Ishikawa (cell line): ENCODE measurements around the gene RABL3.

Source experiments
- CEBPB ChIP-seq: IDR thresholded peaks from 2 replicates; pipeline ENCODE4 v1.6.1; 2012
- CREB1 ChIP-seq: IDR thresholded peaks from 2 replicates; pipeline ENCODE4 v1.6.1; 2012; ENCODE audit warnings: low read depth
- EGR1 ChIP-seq: IDR thresholded peaks from 2 replicates; pipeline ENCODE4 v1.6.1; 2012
- EP300 ChIP-seq: IDR thresholded peaks from 2 replicates; pipeline ENCODE4 v1.6.1; 2012; ENCODE audit warnings: borderline replicate concordance
- FOXM1 ChIP-seq: IDR thresholded peaks from 2 replicates; pipeline ENCODE4 v1.6.1; 2012; ENCODE audit warnings: low read depth, borderline replicate concordance
- NFIC ChIP-seq: IDR thresholded peaks from 2 replicates; pipeline ENCODE4 v1.6.1; 2012
- RAD21 ChIP-seq: IDR thresholded peaks from 2 replicates; pipeline ENCODE4 v1.6.1; 2012; ENCODE audit warnings: low read depth
- TAF1 ChIP-seq: IDR thresholded peaks from 2 replicates; pipeline ENCODE4 v1.6.1; 2012; ENCODE audit warnings: low read depth, mild to moderate bottlenecking
- TCF12 ChIP-seq: IDR thresholded peaks from 2 replicates; pipeline ENCODE4 v1.6.1; 2012; ENCODE audit warnings: low read depth
- TEAD4 ChIP-seq: IDR thresholded peaks from 2 replicates; pipeline ENCODE4 v1.6.1; 2012
- YY1 ChIP-seq: IDR thresholded peaks from 2 replicates; pipeline ENCODE4 v1.6.1; 2012; ENCODE audit warnings: low read depth
- ZBTB7A ChIP-seq: IDR thresholded peaks from 2 replicates; pipeline ENCODE4 v1.6.1; 2012; ENCODE audit warnings: low read depth
- TF ChIP-seq, protein P1 (sequence below): IDR thresholded peaks from 2 replicates; pipeline ENCODE4 v1.6.1; 2012
- TF ChIP-seq, protein P2 (sequence below): IDR thresholded peaks from 2 replicates; pipeline ENCODE4 v1.6.1; 2012
- TF ChIP-seq, protein P3 (sequence below): IDR thresholded peaks from 2 replicates; pipeline ENCODE4 v1.6.1; 2012; ENCODE audit warnings: low read depth, mild to moderate bottlenecking

RABL3 gene, protein sequence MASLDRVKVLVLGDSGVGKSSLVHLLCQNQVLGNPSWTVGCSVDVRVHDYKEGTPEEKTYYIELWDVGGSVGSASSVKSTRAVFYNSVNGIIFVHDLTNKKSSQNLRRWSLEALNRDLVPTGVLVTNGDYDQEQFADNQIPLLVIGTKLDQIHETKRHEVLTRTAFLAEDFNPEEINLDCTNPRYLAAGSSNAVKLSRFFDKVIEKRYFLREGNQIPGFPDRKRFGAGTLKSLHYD

DNA sequence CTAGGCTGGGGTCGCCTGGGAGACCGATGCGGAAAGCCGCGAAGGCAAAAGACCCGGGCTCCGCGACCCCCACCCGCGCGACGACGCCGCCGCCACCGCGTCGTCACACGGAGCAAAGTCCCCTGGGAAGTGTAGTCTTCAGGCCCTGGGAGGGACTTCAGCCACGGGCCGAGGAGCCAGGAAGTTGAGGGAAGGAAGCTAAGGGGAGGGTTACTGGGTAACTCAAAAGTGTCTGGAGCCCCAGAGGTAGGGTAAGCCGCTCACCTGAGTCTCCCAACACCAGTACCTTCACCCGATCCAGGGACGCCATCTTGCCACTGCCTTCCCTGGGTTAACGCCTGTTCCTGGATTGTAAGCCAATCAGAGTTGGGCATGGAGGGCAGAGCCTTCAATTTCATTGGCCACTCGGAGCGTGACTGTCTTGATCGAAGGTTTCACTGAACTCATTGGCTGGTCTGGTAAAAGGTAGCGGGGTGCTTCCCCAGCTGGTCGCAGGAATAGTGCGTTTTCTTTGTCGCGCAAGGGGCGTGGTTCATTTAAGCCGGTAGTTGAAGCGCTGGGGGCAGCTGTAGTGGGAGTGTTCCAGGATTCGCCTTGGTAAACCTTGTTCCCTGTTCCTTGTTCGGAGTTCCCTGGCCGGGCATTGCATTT is at the start of gene RABL3, which contains the start of gene GTF2E1:
Gene RABL3 (minus strand): TSS at position 319 of the 651 bp plus-strand sequence. CDS start 9 bp downstream, at position 310.
Gene GTF2E1 (plus strand): TSS at position 547 of the 651 bp plus-strand sequence. CDS start 7,809 bp downstream, outside the sequence.
- peak; percentile 35; the same call in 1 of the 2 replicates for TF ChIP-seq TCF12
- no peak for TF ChIP-seq EP300
- peak; percentile 95 for TF ChIP-seq YY1
- TF ChIP-seq, protein P1, sequence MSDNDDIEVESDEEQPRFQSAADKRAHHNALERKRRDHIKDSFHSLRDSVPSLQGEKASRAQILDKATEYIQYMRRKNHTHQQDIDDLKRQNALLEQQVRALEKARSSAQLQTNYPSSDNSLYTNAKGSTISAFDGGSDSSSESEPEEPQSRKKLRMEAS: peak; percentile 78
- TF ChIP-seq CREB1: peak; percentile 93
- peak; percentile 19; the same call in 1 of the 2 replicates for TF ChIP-seq FOXM1
- TF ChIP-seq, protein P2, sequence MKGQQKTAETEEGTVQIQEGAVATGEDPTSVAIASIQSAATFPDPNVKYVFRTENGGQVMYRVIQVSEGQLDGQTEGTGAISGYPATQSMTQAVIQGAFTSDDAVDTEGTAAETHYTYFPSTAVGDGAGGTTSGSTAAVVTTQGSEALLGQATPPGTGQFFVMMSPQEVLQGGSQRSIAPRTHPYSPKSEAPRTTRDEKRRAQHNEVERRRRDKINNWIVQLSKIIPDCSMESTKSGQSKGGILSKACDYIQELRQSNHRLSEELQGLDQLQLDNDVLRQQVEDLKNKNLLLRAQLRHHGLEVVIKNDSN: peak; percentile 34; the same call in 1 of the 2 replicates
- no peak for TF ChIP-seq NFIC
- TF ChIP-seq TAF1: peak; percentile 65
- TF ChIP-seq CEBPB: no peak
- peak; percentile 92 for TF ChIP-seq ZBTB7A

DNA sequence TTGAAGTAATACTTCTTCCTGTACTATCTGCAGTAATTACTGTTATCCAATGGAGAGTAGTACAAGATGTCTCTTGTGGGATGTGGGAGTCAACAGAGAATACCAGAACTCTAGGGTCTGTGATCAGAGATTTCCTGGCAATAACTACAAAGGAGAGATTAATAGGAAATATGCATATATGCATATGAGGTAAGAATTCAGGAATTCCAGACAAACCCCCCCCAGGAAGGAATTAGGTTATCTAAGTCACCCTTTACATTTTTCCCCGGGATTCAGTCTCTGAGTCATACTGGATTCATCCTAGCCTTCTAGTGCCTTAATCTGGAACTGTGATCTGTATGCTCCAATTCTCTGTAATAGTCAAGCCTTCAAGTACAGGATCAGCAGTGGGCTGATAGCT is 49.6 kb upstream of the RABL3 start:
- TF ChIP-seq CEBPB (no peak), CREB1 (no peak), EP300 (no peak), TEAD4 (no peak), ZBTB7A (no peak), EGR1 (no peak), YY1 (no peak), TAF1 (no peak), NFIC (no peak), TCF12 (no peak), FOXM1 (no peak), RAD21 (no peak)
- TF ChIP-seq, protein P1: no peak
- TF ChIP-seq, protein P3, sequence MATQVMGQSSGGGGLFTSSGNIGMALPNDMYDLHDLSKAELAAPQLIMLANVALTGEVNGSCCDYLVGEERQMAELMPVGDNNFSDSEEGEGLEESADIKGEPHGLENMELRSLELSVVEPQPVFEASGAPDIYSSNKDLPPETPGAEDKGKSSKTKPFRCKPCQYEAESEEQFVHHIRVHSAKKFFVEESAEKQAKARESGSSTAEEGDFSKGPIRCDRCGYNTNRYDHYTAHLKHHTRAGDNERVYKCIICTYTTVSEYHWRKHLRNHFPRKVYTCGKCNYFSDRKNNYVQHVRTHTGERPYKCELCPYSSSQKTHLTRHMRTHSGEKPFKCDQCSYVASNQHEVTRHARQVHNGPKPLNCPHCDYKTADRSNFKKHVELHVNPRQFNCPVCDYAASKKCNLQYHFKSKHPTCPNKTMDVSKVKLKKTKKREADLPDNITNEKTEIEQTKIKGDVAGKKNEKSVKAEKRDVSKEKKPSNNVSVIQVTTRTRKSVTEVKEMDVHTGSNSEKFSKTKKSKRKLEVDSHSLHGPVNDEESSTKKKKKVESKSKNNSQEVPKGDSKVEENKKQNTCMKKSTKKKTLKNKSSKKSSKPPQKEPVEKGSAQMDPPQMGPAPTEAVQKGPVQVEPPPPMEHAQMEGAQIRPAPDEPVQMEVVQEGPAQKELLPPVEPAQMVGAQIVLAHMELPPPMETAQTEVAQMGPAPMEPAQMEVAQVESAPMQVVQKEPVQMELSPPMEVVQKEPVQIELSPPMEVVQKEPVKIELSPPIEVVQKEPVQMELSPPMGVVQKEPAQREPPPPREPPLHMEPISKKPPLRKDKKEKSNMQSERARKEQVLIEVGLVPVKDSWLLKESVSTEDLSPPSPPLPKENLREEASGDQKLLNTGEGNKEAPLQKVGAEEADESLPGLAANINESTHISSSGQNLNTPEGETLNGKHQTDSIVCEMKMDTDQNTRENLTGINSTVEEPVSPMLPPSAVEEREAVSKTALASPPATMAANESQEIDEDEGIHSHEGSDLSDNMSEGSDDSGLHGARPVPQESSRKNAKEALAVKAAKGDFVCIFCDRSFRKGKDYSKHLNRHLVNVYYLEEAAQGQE: no peak
- TF ChIP-seq, protein P2: no peak

DNA sequence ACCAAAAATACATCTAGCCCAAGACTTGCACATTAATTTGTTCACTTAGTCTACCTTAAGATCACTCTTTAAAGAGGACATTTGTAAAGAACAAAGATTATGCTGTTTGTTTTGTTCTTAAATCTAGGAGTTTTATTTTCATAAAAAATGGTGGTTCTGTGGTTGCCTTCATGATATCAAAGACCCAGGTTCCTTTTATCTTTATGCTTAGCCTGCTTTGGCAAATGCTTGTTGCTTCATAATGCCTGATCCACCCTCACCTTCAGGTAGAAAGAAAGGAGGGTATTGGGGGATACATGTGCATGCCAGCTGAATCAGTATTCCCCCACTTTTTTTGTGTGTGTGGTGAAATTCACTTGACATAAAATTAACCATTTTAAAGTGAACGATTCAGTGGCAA is 48.7 kb upstream of the RABL3 start:
- TF ChIP-seq TCF12: no peak
- TF ChIP-seq ZBTB7A: no peak
- no peak for TF ChIP-seq EGR1
- TF ChIP-seq CEBPB: no peak
- TF ChIP-seq YY1: no peak
- TF ChIP-seq EP300: no peak
- TF ChIP-seq, protein P2: no peak
- TF ChIP-seq FOXM1: no peak
- TF ChIP-seq NFIC: no peak
- TF ChIP-seq RAD21: no peak
- no peak for TF ChIP-seq TAF1
- TF ChIP-seq TEAD4: no peak
- TF ChIP-seq, protein P1: no peak
- TF ChIP-seq CREB1: no peak
- TF ChIP-seq, protein P3: no peak

DNA sequence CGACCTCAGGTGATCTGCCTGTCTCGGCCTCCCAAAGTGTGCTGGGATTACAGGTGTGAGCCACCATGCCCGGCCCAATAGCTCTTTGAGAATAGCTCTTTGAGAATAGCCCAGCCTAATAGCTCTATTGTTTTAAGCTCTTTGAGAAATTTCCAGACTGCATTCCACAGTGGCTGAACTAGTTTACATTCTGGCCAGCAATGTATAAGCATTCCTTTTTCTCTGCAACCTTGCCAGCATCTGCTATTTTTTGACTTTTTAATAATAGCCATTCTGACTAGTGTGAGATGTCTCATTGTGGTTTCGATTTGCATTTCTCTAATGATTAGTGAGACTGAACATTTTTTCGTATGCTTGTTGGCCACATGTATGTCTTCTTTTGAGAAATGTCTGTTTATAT is 43.5 kb upstream of the RABL3 start:
- peak; percentile 38; the same call in 1 of the 2 replicates for TF ChIP-seq TEAD4

DNA sequence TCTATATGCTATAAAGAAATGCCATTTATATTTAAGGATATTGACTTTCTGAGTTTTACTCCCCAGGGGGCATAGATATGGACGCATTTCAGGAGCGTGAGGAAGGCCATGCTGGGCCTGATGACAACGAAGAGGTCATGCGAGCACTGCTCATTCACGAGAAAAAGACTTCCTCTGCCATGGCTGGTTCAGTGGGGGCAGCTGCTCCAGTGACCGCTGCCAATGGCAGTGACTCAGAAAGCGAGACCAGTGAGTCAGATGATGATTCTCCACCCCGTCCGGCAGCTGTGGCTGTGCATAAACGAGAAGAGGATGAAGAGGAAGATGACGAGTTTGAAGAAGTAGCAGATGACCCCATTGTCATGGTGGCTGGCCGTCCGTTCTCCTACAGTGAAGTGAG is 38.7 kb upstream of the RABL3 start:
- TF ChIP-seq CREB1 (no peak), YY1 (no peak), RAD21 (no peak), TCF12 (no peak), TEAD4 (no peak), EGR1 (no peak), TAF1 (no peak)
- TF ChIP-seq, protein P2: no peak
